GM19025 (cell line): ENCODE measurements around the gene AGPAT3.
"Not testable (repeated sequence)": the region's sequence is repeated elsewhere in the genome, so short reads cannot be mapped to it uniquely, and the experiment has no call there.

Experiments
- ATAC-seq: cut with Tn5 transposase; IDR thresholded peaks from one replicate; pipeline ENCODE4 v1.9.1; 2021; ENCODE audit warnings: mild to moderate bottlenecking, low read depth, moderate library complexity; ENCODE audit not compliant: unreplicated experiment

The AGPAT3 gene

DNA sequence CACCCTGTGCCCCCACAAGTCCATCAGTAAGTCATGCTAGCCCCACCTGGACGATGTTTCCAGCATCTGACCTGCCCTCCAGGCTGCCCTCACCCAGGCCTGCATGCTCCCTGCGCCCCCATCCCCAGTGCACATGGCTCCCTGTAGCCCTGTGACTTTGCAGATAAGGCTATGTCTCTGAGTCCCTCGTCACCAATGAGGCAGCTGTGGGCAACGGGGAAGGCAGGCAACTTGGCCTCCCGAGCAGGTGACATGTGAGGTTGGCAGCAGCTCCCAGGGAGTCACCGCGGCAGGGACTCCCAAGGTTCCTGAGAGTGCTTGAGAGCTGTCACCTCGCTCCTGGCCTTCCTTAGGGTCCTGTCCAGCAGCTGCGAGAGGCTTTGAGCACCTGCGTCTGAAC, 32.4 kb upstream of the AGPAT3 start:
- ATAC-seq: no peak

DNA sequence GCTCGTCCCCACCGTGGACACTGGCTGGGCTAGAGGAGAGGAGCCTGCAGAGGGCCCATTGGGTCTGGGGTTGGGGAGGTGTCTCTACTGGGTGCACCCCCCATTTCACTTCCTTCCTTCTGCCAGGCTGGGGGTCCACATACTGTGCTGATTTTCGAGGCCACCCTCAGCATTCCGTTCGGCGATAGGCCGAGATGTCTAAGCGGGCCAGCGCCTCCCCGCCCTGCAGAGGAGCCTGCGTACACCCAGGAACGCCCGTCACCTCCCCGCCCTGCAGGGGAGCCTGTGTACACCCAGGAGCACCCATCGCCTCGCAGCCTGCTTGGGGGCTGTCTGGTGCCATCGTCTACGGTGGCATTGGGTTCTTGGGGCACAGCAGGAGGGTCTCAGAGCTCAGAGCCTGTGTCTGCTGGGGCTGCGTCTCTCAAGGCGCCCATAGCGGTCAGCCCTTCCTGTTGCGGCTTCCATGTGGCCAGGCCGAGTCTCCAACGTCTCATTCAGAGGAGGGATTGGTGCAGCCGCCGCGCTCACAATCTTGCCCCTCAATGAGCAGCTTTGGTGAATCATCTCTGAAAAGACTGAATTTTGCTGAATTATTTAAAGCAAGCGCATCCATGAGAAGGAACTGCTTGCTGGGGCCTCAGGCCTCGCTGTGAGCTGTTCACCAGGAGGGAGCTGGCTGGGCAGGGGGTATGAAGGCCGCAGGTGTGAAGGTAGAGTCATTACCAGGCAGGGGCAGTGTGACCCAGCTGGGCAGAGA, 30.7 kb upstream of the AGPAT3 start:
- ATAC-seq: no peak

DNA sequence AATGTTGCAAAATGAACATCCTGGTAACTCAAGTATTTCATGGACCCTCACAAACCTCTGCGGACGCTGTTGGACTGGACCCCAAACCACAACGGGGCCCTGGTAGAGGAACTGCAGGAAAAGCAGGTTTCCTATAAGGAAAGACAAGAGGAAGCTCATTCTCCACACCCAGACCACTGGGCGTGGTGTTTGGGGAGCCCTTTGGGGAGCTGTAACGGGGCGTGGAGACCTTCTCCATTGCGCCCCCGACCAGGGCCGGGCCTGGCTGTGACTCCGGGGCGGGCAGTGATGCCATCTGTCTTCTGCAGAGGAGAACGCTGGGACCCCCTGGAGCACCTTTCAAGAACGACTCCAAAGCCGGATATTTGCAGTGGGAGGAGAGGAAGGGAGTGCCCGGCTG, 30.0 kb upstream of the AGPAT3 start:
- no peak for ATAC-seq

DNA sequence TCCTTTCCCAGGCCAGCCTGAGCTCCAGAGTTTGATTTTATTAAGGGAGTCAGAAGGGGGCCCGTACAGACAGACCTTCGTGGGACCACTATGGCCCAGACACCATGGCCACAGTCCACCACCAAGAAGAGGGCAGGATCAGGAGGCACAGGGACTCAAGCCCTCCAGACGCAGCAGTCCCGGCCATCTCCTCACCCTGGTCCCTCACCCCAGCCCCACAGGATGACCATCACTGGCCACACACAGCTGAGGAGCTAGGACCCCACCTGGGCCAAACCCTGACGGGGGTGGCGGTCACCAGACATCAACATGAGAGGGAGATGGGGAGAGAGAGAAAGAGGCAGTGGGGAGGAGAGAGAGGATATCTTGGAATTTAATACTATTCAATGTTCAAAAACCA, 29.2 kb upstream of the AGPAT3 start:
- no peak for ATAC-seq

DNA sequence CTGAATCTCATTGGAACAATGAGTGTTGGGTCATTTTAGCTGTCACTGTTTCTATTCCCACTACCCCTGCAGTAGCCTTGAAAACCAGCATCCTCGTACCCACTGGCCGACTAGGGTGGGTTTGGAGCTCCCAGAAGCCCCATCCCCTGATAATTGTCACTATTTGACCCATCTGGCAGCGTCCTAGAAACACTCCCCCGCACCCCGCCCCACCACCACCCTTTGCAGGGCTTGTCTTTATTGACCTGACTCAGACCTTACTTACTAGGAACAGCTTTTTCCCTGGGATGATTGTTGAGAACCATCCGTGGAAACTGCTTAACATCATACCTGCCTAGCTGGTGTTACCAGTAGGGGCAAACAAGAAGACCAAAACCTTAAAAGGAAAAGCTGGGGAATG, 28.4 kb upstream of the AGPAT3 start:
- ATAC-seq: no peak

DNA sequence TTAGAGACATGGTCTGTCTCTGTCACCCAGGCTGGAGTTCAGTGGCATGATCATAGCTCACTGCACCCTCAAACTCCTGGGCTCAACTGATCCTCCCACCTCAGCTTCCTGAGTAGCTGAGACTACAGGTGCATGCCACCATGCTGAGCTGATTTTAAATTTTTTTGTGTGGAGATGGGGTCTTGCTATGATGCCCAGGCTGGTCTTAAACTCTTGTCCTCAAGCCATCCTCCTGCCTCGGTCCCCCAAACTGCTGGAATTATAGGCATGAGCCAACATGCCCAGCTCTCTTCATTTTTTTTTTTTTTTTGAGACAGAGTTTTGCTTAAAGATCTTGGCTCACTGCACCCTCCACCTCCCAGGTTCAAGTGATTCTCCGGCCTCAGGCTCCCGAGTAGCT, 24.8 kb upstream of the AGPAT3 start:
- ATAC-seq: no peak

DNA sequence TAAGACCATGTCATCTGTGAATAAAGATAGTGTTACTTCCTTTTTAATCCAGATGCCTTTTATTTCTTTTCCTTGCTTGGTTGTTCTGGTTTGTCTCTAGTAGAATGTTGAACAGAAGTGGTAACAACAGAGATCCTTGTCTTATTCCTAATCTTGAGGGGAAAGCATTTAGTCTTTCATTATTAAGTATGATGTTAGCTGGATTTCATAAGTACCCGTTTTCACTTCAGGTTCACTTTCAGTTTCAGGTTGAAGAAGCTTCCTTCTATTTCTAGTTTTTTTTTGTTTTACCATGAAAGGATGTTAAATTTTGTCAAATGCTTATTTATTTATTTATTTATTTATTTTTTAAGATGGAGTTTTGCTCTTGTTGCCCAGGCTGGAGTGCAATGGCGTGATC, 22.3 kb upstream of the AGPAT3 start:
- no peak for ATAC-seq

DNA sequence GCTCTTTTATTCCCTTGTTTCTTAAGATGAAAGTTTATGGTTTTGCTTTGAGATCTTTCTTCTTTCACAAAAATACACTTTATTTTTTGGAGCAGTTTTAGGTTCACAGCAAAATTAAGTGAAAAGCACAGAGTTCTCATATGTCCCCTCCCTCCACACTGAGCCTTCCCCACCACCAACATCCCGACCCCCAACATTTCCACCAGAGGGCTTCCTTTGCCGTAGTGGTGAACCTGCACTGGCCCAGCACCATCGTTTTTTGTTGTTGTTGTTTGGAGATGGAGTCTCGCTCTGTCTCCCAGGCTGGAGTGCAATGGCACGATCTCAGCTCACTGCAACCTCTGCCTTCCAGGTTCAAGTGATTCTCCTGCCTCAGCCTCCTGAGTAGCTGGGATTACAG, 20.1 kb upstream of the AGPAT3 start:
- not testable (repeated sequence) for ATAC-seq

DNA sequence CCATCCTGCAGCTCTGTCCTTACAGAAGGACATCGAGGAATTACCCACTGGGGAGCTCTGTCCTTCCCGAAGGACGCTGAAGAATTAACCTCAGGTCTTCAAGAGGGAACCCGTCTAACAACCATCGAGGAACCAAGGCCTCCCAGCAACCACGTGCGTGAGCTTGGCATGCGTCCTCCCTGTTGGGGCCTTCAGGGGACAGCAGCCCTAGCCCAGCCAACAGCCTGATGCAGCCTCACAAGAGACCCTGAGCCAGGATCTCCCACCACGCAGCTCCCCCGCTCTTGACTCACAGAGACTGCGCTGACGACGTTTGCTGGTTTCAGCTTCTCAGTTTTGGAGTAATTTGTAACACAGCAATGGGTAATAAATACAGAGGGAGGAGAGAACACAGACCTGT, 19.6 kb upstream of the AGPAT3 start:
- no peak for ATAC-seq

DNA sequence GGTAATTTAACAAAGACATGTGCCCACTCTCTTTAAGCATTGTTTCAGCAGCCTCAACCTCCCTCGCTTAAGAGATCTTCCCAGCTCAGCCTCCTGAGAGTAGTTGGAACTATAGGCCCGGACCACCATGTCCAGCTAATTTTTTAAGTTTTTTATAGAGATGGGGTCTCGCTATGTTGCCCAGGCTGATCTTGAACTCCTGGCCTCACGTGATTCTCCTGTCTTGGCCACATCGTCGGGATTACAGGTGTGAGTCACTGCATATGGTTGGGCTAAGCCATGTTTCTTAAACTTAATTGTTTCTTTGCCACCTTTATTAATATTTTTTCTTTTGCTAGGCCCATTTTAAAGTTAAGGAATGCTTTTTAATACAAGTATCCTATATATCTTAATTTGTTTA, 18.6 kb upstream of the AGPAT3 start:
- no peak for ATAC-seq

DNA sequence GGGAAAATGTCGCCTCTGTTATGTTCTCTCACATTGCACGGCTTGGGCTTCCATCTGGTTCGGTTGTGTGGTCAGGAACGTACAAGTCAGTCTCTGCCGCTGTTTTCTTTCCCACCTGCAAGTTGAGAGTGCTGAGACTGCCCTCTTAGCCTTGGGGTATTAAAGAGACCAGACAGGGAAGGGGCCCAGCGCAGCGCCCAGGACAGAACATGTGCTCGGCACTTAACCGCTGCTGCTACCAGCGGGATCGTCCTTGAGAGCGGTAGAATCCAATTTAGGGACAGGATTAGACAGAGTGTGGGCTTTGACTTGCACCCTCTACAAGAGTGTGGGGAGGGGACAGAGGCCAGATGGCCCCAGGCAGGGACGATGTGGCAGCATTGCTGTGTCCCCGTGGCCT, 17.7 kb upstream of the AGPAT3 start:
- ATAC-seq: no peak

DNA sequence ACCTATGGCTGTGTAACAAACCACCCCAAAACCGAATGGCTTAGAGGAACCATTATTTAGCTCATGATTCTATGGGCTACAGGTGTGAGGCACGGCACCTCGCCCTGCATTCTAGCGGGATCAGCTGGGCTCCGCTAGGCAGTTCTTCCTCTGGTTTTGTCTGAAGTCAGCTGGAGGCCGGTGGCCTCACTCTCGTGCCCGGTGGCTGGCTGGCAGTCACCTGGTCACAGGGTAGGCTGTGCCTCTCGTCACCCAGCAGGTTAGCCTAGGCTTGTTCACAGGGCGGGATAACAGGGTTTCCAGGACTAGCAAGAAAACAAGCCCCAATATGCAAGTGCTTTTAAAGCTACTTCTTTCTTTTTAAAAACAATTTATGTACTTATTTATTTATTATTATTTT, 16.3 kb upstream of the AGPAT3 start:
- no peak for ATAC-seq

DNA sequence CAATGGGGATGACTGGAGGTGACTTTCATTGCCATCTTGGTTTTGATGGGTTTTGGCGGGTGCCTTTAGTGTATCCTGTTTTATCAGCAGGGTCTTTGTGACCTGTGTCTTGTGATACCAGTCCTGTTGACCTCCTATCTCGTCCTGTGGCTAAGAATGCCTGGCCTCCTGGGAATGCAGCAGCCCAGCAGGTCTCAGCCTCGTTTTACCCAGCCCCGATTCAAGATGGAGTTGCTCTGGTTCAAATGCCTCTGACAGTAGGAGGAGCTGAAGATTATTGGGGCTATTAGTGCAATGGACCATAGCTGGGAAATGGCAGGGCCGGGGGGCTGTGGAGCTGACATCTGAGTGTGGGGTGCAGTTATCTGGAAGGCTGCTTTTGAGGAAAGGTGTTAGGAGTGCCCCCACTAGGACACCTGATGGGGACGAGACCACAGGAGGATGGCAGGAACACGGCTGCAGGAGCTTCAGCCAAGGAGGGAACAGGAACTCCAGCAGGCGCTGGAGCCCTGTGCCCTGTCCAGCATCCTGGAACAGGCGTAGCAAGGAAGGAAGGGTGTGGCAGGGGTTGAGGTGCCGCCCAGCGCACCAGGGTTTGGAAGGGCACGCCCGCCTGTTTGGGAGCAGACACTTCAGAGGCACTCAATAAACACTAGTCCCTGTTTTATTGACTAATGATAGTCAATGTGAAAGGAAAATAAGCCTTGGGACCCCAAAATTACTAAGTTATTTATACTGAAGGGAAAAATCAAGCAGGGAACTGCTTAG, 15.3 kb upstream of the AGPAT3 start:
- ATAC-seq: no peak

DNA sequence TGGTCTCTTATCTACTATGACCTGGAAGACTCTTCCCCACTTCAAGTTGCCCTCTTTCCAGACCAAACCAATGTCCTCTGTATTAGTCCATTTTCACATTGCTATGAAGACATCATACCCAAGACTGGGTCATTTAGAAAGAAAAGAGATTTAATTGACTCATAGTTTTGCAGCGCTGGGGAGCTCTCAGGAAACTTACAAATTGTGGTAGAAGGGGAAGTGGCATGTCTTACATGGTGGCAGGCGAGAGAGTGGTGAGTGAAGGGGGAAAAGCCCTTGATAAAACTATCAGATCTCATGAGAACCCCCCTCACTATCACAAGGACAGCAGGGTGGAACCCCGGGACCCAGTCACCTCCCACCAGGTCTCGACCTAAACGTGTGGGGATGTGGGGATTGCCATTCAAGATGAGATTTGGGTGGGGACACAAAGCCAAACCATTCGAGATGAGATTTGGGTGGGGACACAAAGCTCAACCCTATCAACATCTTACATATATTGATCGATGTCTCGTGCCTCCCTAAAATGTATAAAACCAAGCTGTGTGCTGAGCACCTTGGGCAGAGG, 14.2 kb upstream of the AGPAT3 start:
- no peak for ATAC-seq

DNA sequence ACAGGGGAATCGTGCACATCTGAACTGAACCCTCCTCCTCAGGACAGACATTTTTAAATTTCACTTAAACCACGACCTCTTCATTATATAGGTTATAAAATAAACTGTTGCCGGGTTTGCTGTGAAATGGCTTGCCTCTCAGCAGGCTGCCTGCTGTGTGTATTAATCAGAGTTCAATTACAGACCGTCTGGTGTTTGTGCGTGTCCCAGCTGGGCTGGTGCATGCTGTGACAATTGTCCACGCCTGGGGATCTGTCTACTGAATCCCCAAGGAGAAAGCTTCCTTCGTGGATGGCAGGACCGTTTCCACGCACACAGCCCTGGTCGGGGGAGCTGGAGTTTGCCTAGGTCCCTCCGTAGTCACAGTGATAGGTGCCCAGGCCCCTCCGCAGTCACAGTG, 13.4 kb upstream of the AGPAT3 start:
- no peak for ATAC-seq

DNA sequence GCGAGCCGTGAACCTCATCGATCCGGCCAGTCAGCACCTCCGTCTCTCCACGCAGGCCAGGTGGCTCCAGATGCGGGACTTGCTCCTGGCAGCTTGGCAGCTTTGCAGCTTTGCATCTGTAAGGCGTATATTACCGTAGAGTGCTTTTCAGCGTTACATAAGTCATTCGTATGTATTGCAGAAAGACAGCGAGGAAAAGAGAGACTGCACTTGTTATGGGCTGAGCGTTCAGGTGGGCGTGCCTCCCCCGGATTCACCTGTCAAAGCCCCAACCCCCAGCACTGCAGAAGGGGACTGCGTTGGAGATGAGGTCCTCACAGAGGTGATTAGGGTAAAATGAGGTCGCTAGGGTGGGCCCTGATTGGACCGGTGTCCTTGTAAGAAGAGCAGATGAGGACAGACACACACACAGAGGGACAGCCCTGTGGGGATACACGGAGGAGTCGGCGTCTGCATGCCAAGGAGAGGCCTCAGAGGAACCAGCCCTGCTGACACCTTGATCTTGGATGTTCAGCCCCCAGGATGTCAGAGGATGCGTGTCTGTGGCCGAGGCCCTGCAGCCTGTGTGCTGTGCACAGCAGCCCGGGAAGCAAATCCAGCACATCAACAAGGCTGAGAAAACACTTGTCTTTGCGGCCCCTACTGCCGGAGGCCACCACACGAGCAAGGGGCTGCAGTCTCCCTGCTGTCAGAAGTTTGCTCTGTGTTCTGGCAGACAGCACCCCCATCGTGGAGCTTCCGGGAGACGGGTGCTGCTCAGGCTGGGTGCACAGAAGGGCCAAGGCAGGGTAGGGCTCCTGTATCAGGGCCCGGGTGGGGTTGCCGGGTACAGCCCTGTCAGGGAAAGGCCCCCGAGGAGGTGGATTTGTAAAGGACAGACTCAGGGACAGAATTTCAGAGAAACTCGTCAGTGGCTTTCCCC, 10.9 kb upstream of the AGPAT3 start:
- ATAC-seq: no peak

DNA sequence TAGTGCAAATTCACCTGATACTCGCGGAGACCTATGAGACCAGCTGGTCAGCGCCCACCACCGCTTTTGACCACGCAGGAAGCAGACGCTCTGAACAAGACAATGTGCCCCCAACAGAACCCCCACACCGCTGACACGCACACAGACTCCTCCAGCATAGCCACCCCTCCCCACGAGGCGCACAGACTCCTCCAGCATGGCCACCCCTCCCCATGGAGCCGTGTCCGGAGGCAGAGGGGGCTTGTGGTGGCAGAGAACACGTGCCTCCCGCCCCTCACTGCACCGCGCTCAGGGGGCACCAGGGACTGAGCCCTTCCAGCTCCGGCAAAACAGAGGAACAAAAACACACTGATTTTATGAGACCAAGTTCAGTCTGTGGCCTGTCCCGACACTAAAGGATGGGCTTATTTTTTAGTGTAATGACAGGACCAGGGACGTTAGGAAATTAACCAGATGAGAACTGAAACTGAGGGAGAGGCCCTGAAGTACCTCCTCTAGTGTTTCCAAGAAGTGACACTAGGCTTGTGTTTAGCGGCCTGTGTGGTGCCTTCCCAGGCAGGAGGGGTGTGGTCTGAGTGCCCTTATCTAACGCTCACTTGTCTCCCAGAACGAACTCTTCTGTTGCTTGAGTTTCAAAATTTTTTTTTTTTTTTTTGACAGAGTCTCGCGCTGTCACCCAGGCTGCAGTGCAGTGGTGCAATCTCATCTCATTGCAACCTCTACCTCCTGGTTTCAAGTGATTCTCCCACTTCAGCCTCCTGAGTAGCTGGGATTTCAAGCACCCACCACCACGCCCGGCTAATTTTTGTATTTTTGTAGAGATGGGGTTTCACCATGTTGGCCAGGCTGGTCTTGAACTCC, 10.0 kb upstream of the AGPAT3 start:
- no peak for ATAC-seq

DNA sequence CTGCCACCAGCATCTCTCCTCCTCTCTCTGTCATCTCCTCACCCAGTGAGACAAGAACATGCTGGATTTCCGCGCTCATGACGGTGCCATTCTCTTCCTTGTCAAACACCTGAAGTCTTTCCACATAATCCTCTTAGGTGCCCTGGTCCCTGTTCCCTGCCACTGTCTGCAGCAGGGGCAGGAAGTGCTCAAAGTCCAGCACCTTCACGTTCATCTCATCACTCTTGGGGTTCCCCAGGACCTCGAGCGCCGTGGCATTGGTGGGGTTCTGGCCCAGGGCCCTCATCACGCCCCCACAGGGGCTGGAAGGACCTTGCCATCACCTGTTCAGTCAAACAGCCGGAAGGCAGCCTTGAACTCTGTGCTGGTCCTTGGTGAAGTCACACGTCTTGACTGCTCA, 9.1 kb upstream of the AGPAT3 start:
- no peak for ATAC-seq

DNA sequence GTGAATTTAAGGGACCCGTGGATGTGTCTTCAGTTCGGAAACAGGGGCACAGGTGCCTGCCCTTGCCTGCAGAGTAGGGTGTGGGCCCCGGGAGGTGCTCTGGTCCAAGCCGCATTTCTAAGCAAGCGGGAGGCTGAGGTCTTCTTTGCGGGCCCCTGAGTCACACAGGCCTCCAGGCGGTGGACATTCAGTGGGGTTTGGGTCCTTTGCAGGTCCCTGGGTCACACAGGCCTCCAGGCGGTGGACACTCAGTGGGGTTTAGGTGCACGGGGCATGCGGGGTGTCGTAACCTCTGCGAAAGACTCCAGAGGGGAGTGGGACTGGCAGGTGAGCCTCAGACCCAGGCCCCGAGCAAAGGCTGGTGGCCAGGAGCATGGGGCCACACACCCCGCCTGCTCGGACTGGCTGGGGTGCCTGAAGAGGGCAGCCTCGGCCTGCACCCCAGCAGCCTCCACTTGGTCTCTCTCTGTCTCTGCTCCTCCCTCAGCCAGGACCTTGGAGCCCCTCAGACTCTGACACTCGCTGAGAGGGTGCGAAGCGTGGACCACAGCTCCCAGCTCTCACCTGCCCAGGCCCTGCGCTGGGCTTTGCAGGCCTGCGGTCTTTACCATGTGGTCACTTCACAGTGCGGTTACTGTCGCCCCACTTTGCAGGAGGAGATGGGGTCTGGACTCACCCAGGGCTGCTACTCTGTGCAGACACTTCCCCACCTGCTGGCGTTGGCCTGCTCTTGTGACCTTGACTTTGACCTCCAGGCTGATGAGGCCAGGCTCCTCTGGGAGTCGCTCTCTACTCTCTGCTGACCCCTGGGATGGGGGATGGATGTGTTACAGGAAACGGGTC, 6.0 kb upstream of the AGPAT3 start:
- ATAC-seq: no peak
